ENCODE data around the gene RARRES1.

The RARRES1 gene

GRCh38 chr3:158731938-158732855 lies at the start of gene RARRES1:
Gene RARRES1, minus strand, starts transcription at chr3:158732457. Its CDS starts 42 bp downstream, at chr3:158732415.
- DNase-seq: peak; percentile 9

- DNase-seq: no peak
Measured at GRCh38 chr3:158781849-158782248, 49.6 kb upstream of the RARRES1 start.

DNA sequence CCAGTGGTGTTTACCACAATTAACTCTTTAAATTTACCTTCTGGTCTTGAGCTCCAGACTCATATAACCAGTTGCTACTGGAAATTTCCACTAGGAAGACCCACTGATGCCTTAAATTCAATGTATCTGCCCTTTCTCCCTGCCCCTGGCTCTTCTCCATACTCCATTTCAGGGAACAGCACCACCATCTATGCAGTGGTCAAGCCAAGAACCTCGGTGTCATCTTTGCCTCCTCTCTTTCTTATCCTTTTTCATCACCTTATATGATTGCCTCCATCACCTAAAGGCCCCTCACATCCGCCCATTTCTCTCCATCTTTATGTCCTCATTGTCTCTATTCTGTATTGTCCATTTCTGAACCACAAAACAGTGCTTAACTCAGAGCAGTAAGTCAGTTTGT lies 48.9 kb upstream of the RARRES1 start:
- DNase-seq: no peak

- DNase-seq: no peak
Measured at GRCh38 chr3:158780766-158781165, 48.5 kb upstream of the RARRES1 start.

DNA sequence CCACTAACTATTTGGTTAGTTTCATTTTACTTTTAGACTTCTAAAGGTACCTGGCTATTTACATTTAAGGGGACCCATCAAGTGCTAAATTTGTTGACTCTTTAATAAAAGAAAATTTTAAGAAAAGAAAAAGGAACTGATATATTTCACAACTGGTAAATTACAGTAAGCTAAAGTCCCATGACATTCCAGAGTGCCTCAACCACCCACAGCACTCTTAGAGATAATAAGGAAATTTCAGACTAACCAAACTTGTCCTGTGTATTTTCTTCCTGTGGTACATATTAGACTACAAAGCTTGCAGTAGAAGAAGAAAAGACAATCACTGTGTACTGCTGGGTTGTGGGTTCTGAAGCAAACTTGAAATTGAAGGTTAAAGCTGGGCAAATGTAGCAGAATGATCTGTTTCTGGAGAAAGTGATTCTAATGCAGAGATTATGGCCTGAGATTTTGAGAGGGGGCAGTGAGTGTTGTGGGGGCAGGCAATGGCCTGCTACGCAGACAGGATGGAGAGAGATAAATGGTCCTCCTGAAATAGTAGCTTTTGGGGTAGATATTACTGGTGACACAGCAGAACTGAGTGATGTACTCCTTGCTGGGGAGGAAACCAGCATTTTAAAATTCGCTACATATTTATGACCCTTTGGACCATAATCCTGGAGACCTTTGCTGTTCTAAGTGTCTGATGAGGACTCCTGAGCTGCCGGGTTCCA lies 45.1 kb upstream of the RARRES1 start:
- no peak for DNase-seq

DNA sequence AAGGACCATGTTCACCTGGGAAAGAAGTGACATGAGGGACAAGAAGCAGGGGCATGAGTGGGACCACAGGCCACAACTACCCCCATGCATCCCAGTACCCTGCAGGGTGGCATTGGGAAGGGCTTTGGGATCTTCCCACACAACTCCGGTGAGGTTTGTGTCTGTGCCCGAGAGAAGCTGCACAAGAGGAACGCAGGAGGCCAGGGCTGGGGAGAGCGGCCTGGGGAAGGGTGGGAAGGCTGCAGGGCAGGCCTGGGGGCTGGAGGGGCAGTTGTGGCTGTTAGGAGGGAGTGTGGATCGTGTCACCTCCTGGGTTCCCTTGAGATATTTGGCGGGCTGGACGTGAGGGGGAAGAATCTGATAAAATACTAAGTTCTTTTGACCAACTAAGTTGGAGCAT lies 44.3 kb upstream of the RARRES1 start:
- DNase-seq: no peak

DNA sequence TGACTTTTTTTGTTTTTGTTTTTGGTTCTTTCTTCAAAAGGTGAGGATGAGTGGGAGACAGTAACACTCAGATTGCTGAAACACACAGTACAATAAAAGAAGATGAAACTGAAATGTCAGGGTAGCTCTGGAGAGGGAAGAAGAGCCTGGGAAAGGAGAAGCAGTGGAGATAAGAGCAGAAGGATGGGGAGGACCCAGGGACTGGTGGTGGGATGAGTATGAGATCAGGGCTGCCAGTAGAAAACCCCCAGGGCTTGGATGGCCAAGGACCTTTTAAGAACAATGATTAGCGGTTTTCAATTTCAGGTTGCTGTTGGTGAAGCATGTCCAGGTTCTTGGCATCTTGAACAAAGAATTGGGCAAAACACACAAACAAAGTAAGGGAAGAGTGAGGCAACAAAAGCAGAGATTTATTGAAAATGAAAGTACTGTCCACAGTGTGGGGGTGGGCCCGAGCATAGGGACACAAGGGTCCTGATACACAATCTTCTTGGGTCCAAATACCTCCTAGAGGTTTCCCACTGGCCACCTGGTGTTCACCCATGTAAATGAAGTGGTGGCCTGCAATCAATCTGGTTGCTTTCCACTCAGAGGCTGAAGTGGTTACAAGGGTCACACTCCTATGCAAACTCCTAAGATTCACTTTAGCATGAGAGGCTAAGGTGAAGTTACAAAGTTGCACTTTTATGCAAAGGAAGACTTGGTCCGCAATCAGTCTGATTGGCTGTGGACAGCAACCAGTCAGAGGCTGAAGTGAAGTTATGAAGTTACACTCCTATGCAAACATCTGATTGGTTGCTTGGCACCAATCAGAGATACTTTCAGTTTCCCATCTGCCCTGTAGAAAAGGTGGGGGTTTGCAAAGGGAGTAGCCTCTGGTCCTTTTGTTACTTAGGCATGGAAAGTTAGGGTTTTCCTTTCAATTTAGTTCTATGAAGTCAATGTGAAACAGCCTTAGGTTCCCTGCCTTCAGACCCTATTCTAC lies 43.5 kb upstream of the RARRES1 start:
- DNase-seq: peak; percentile 13

DNA sequence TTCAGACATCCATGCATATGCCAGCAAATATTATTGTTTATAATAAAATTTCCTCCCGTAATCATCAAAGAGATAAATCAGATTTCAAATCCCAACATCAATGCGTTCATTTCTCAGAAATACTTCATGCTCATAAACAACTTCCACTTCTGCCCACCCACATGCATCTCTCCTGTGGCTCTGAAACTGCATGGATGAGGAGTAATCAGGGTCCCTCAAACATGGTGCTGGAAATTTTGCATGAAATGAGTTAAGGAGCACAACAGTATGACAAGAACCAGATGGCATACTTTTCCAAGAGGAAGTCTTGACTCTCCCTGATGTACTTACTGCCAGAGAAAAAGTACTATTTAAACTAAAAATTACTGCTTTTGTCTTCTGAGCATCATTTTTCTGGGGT lies 42.7 kb upstream of the RARRES1 start:
- DNase-seq: no peak

DNA sequence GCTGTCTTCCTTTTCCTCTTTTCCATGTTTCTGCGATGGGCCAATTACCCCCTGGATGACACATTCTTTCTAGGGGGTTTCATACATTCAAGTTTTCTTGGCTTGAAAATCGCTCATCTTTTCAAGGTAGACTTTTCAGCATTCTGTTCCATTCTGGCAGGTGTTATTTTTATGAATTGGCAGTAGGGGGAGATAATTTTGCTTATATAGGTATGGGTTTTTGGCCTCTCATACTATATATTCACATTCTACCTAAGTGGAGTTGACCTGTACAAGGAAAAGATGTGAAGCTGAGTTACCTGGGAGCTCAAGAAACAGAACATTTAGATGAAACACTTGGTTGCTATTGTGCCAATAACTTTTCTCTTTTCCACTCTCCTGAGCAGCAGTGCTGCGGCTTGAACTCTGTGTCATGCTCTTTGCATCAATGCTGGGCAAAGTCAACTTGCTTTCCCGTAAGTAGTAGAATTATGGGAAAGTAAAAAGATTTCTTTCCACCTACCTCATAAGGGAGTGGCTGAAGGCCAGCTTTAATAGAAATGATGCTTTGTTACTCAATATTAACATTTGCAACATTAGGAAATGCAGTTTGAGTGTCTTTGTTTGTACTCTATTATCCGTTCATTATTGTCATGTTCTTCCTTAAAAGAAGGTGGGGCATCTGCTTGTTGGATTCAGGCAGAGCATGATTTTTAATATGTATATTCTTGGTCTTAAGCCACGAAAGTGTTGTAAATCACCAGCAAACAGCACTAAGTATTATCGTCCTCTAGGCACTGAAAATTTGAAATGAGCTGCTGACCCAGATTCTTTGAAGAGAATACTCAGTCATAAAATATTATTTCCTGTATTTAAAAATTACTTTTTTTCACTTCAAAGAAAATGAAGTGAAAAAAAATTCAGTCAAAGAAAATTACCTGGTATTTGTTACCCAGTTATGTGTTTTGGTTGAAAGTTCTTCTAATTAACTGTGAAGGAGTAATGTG lies 41.9 kb upstream of the RARRES1 start:
- DNase-seq: no peak

- DNase-seq: no peak
Measured at GRCh38 chr3:158773166-158773565, 40.9 kb upstream of the RARRES1 start.

- DNase-seq: no peak
Measured at GRCh38 chr3:158771982-158772381, 39.7 kb upstream of the RARRES1 start.

GRCh38 chr3:158771577-158771976 lies 39.3 kb upstream of the RARRES1 start:
- DNase-seq: no peak

GRCh38 chr3:158770741-158771350 lies 38.6 kb upstream of the RARRES1 start:
- no peak for DNase-seq

DNA sequence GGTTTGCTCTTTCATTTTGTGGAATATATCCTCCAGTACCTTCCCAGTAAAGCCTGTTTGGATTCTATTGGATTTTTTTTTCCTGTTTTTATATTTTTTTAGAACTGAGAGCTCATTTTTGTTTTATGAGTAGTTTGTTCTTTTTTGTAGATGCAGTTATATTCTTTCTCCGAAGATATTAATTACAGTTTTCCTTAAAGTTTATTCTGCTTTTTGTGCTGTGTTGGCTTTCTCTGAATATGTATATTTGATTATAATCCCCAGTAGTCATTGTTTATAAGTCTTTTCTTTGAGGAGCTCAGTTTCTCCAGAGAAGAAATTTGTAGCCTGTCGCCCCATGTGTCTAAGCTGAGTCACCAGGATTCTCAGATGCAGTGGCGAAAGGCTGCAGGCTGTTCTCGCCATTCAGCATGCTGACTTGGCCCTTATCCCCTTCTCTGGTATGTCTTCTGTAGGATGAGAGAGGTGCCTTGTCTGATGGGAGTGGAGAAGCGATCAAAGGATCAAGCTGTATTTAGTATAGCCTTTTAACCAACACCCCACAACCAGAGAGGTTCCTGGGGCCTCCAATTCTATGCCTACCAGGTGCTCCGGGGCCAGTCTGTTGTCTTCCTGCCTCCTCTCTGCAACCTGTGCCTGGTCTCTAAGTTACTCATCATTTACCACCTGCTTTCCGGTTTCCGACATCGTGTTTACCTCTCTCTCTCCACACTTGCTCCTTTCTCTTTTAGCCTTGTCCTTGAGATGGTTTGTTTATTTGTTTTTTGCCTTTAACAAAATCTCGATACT lies 37.9 kb upstream of the RARRES1 start:
- no peak for DNase-seq

- DNase-seq: no peak
Measured at GRCh38 chr3:158769549-158769948, 37.3 kb upstream of the RARRES1 start.

- no peak for DNase-seq
Measured at GRCh38 chr3:158768881-158769543, 36.8 kb upstream of the RARRES1 start.

DNA sequence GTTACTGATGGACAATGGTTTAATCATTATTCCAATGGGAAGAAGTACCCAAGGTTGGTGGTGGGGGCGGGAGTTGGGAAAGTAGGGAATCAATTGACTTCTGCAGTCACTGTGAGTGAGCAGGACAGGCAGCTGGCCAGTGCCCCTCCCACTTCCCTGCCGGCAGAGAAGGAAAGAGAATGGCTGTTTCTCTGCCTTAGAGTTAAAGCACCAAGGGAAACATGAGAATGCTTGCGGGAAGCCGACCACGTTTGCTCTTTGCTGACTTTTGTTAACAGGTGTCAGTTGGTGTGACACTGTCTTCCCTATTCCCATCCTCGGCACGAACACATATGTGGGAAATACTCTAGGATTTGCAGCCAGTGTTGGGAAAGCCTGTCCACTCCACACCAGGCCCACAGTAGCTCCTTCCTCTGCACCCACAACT lies 36.1 kb upstream of the RARRES1 start:
- no peak for DNase-seq

- DNase-seq: no peak
Measured at GRCh38 chr3:158766364-158766763, 34.1 kb upstream of the RARRES1 start.

- DNase-seq: no peak
Measured at GRCh38 chr3:158765518-158766205, 33.4 kb upstream of the RARRES1 start.

Data from DMS79 treated with DMSO at 0.1 percent for 48 hours (cell line).